ENCODE measurements around the gene KCNK3.

The KCNK3 gene

DNA sequence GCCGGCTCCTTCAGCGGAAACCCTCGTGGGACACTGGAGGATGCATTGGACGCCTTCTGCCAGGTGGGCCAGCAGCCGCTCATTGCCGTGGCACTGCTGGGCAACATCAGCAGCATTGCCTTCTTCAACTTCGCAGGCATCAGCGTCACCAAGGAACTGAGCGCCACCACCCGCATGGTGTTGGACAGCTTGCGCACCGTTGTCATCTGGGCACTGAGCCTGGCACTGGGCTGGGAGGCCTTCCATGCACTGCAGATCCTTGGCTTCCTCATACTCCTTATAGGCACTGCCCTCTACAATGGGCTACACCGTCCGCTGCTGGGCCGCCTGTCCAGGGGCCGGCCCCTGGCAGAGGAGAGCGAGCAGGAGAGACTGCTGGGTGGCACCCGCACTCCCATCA lies 85.6 kb downstream of the KCNK3 start:
- DNase-seq (ENCODE audit: low read depth), result no peak
- Histone ChIP-seq H3K36me3 (ENCODE audit: control insufficient read depth, insufficient read depth, low read length, severe bottlenecking) (peaks cover 80% of the 10 kb centered on the region), H3K27me3 (replicated peaks; ENCODE audit: control insufficient read depth, insufficient read depth, low read length) (no peaks in the 10 kb centered on the region)

DNA sequence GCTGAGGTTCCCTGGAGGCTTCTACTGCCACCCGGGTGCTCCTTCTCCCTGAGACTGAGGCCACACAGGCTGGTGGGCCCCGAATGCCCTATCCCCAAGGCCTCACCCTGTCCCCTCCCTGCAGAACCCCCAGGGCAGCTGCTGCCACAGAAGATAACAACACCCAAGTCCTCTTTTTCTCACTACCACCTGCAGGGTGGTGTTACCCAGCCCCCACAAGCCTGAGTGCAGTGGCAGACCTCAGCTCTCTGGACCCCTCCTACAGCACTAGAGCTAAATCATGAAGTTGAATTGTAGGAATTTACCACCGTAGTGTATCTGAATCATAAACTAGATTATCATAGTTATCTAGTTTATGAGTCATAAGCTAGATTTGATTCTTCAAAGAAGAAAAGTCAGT lies 86.0 kb downstream of the KCNK3 start:
- peaks cover 80% of the 10 kb centered on the region for H3K36me3 ChIP-seq (ENCODE audit: control insufficient read depth, insufficient read depth, low read length, severe bottlenecking)

More for the DNA sequence above, 85.6 kb downstream of the KCNK3 start:
- Histone ChIP-seq H3K4me1 (ENCODE audit: control insufficient read depth, insufficient read depth, low read length) (peaks cover 11% of the 10 kb centered on the region), H3K9me3 (ENCODE audit: control insufficient read depth, low read length) (no peaks in the 10 kb centered on the region), H3K4me3 (ENCODE audit: low read length) (no peak overlapping the region), H3K9ac (ENCODE audit: low read length) (no peak overlapping the region)

DNA sequence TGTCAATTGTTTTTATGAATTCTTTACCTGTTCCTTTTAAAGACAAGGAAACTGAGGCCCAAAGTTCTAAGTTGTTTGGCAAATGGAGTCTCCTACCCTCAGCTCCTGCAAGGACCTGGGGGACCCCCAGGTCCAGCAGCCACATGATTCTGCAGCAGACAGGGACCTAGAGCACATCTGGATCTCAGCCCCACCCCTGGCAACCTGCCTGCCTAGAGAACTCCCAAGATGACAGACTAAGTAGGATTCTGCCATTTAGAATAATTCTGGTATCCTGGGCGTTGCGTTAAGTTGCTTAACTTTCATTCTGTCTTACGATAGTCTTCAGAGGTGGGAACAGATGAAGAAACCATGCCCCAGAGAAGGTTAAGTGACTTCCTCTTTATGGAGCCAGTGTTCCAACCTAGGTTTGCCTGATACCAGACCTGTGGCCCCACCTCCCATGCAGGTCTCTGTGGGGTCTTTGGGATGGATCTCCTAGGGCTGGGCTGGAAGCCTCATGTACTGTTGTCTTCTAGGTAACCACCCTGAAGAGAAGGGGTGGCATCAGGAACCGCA lies 87.8 kb downstream of the KCNK3 start:
- Histone ChIP-seq H3K9ac (ENCODE audit: low read length) (no peak overlapping the region), H3K4me3 (ENCODE audit: low read length) (no peak overlapping the region), H3K4me1 (ENCODE audit: control insufficient read depth, insufficient read depth, low read length) (peaks cover 13% of the 10 kb centered on the region), H3K27me3 (replicated peaks; ENCODE audit: control insufficient read depth, insufficient read depth, low read length) (no peaks in the 10 kb centered on the region), H3K36me3 (ENCODE audit: control insufficient read depth, insufficient read depth, low read length, severe bottlenecking) (peaks cover 63% of the 10 kb centered on the region), H3K9me3 (ENCODE audit: control insufficient read depth, low read length) (no peaks in the 10 kb centered on the region)
- DNase-seq (ENCODE audit: low read depth), result no peak

More for the DNA sequence above, 86.0 kb downstream of the KCNK3 start:
- no peak overlapping the region for H3K9ac ChIP-seq (ENCODE audit: low read length)
- H3K9me3 ChIP-seq (ENCODE audit: control insufficient read depth, low read length), result no peaks in the 10 kb centered on the region
- no peak for DNase-seq (ENCODE audit: low read depth)
- H3K27me3 ChIP-seq (replicated peaks; ENCODE audit: control insufficient read depth, insufficient read depth, low read length), result no peaks in the 10 kb centered on the region
- peaks cover 11% of the 10 kb centered on the region for H3K4me1 ChIP-seq (ENCODE audit: control insufficient read depth, insufficient read depth, low read length)
- no peak overlapping the region for H3K4me3 ChIP-seq (ENCODE audit: low read length)
